HCT116 (cell line): ENCODE results near the gene UROD. TPM values are rescaled to one million over a fixed set of nuclear protein-coding genes. Genes with fewer than 3 reads are reported as not detected.

Experiments
- ATAC-seq: fragments of 200-7000 bp; cut with Tn5 transposase; 2 replicates; pipeline ENCODE4 v1.9.1; 2020; ENCODE audit warnings: mild to moderate bottlenecking, moderate library complexity
- BruUV-seq: library from RNA; stranded (reverse); fragments of 400-500 nt; replicated peaks from 2 replicates; lab custom pipeline; 2021; lab: Mats Ljungman, UMichigan
- CTCF ChIA-PET: fragments of 300-600 bp; sonication (Branson Sonifier 250); formaldehyde crosslinking; loops from one replicate; lab custom pipeline; 2021; ENCODE audit warnings: antibody characterized with exemption; lab: Charles Lee
- POLR2A ChIA-PET: fragments of 300-600, 350-600 bp; sonication (Branson Sonifier 250); formaldehyde crosslinking; loops from one replicate; lab custom pipeline; 2021; ENCODE audit warnings: antibody characterized with exemption; lab: Charles Lee
- RAD21 ChIA-PET, 2 experiments: fragments of 300-600 bp; sonication (Branson Sonifier 250); formaldehyde crosslinking; loops; one replicate each; lab custom pipeline; 2023; ENCODE audit warnings: low total read pairs in 2 of 2; ENCODE audit not compliant: uncharacterized antibody in 2 of 2, unreplicated experiment in 2 of 2, low non-redundant PET in 1 of 2; lab: Charles Lee
- DNase-seq: peaks from one replicate; pipeline ENCODE4 v3.0.0-alpha.2; 2010; ENCODE audit warnings: low read depth, low spot score
- H2AFZ ChIP-seq: fragments of 200-600 bp; shearing (Covaris generic), sonication (generic); 2 replicates; pipeline ENCODE4 v1.6.1; 2017; ENCODE audit warnings: low read depth, mixed run types, mixed read lengths, antibody characterized with exemption, low read length; ENCODE audit not compliant: poor library complexity, severe bottlenecking
- H3K27ac ChIP-seq: 2 replicates; pipeline ENCODE4 v1.5.1; 2012; ENCODE audit warnings: low read depth, low read length
- H3K27me3 ChIP-seq: fragments of 200-600 bp; sonication (generic); 2 replicates; pipeline ENCODE4 v1.6.1; 2016; ENCODE audit warnings: mixed run types, low read length, mixed read lengths; ENCODE audit not compliant: insufficient read depth
- H3K36me3 ChIP-seq, 2 experiments: fragments of 200-500 bp in 1 of 2; fragments of 200-600 bp in 1 of 2; sonication (Bioruptor generic) in 1 of 2; sonication (generic) in 1 of 2; 2 replicates each; pipeline versions ENCODE4 v1.5.1 to v1.6.1; 2014 to 2016; ENCODE audit warnings: low read length in 2 of 2, inconsistent platforms in 1 of 2, mixed read lengths in 1 of 2, mixed run types in 1 of 2; ENCODE audit not compliant: insufficient read depth in 2 of 2, control insufficient read depth in 1 of 2
- H3K4me1 ChIP-seq, 2 experiments: fragments of 200-600 bp in 1 of 2; sonication (generic) in 1 of 2; 2 replicates each; pipeline versions ENCODE4 v1.5.1 to v1.6.1; 2012 to 2017; ENCODE audit warnings: low read length in 2 of 2, inconsistent platforms in 1 of 2, mild to moderate bottlenecking in 1 of 2, mixed read lengths in 1 of 2, mixed run types in 1 of 2, moderate library complexity in 1 of 2; ENCODE audit not compliant: insufficient read depth in 2 of 2, control insufficient read depth in 1 of 2
- H3K4me2 ChIP-seq: fragments of 200-600 bp; sonication (generic); 2 replicates; pipeline ENCODE4 v1.6.1; 2017; ENCODE audit warnings: mixed run types, low read length, mixed read lengths
- H3K4me3 ChIP-seq, 2 experiments: fragments of 200-600 bp in 1 of 2; sonication (generic) in 1 of 2; replicated peaks in 1 of 2; 2 replicates each; pipeline ENCODE4 v1.5.1; 2011 to 2016; ENCODE audit warnings: low read length in 2 of 2, control low read depth in 1 of 2, low read depth in 1 of 2, mild to moderate bottlenecking in 1 of 2, mixed read lengths in 1 of 2, mixed run types in 1 of 2
- H3K79me2 ChIP-seq: fragments of 200-600 bp; sonication (generic); 2 replicates; pipeline ENCODE4 v1.6.1; 2017; ENCODE audit warnings: mild to moderate bottlenecking, mixed run types, low read length, moderate library complexity, mixed read lengths; ENCODE audit not compliant: insufficient read depth
- H3K9ac ChIP-seq: fragments of 200-600 bp; sonication (generic); 2 replicates; pipeline ENCODE4 v1.6.1; 2016; ENCODE audit warnings: low read length, mixed read lengths
- H3K9me2 ChIP-seq: fragments of 200-600 bp; sonication (generic), shearing (Covaris generic); 2 replicates; pipeline ENCODE4 v1.6.1; 2017; ENCODE audit warnings: mixed run types, mild to moderate bottlenecking, moderate library complexity; ENCODE audit not compliant: insufficient read depth
- H3K9me3 ChIP-seq, 2 experiments: fragments of 200-500 bp in 1 of 2; fragments of 200-600 bp in 1 of 2; sonication (Bioruptor generic) in 1 of 2; sonication (generic) in 1 of 2; 2 replicates each; pipeline ENCODE4 v1.6.1; 2014 to 2017; ENCODE audit warnings: low read length in 2 of 2, mixed read lengths in 2 of 2, inconsistent platforms in 1 of 2, low read depth in 1 of 2, mild to moderate bottlenecking in 1 of 2, mixed run types in 1 of 2, moderate library complexity in 1 of 2; ENCODE audit not compliant: control insufficient read depth in 1 of 2, insufficient read depth in 1 of 2
- H4K20me1 ChIP-seq: fragments of 200-600 bp; sonication (generic), shearing (Covaris generic); 2 replicates; pipeline ENCODE4 v1.6.1; 2017; ENCODE audit warnings: mixed run types, mild to moderate bottlenecking, moderate library complexity; ENCODE audit not compliant: insufficient read depth
- ATF3 ChIP-seq: IDR thresholded peaks from 2 replicates; pipeline ENCODE4 v1.6.1; 2012
- CEBPB ChIP-seq: IDR thresholded peaks from 2 replicates; pipeline ENCODE4 v1.6.1; 2012; ENCODE audit warnings: low read depth
- EGR1 ChIP-seq: IDR thresholded peaks from 2 replicates; pipeline ENCODE4 v1.6.1; 2012; ENCODE audit warnings: low read depth
- ELF1 ChIP-seq: IDR thresholded peaks from 2 replicates; pipeline ENCODE4 v1.6.1; 2012; ENCODE audit warnings: low read depth, borderline replicate concordance
- EZH2 ChIP-seq: fragments of 200-600 bp; sonication (generic); IDR thresholded peaks from 2 replicates; pipeline ENCODE4 v1.6.1; 2017; ENCODE audit warnings: antibody characterized with exemption, mixed run types
- EZH2phosphoT487 ChIP-seq: fragments of 200-600 bp; IDR thresholded peaks from 2 replicates; pipeline ENCODE4 v1.6.1; 2018; ENCODE audit warnings: antibody characterized with exemption, borderline replicate concordance
- FOSL1 ChIP-seq: IDR thresholded peaks from 2 replicates; pipeline ENCODE4 v1.6.1; 2012; ENCODE audit warnings: low read depth
- JUND ChIP-seq: IDR thresholded peaks from 2 replicates; pipeline ENCODE4 v1.6.1; 2012
- POLR2A ChIP-seq: IDR thresholded peaks from 2 replicates; pipeline ENCODE4 v1.7.0; 2011; ENCODE audit warnings: borderline replicate concordance; ENCODE audit not compliant: insufficient read depth, insufficient read length; ENCODE audit errors: extremely low read depth
- POLR2AphosphoS5 ChIP-seq: IDR thresholded peaks from 2 replicates; pipeline ENCODE4 v1.6.1; 2011; ENCODE audit warnings: mild to moderate bottlenecking, low read depth, low read length, moderate library complexity
- RAD21 ChIP-seq: IDR thresholded peaks from 2 replicates; pipeline ENCODE4 v1.6.1; 2012; ENCODE audit warnings: low read depth, mild to moderate bottlenecking
- REST ChIP-seq: IDR thresholded peaks from 2 replicates; pipeline ENCODE4 v1.6.1; 2012; ENCODE audit warnings: low read depth
- SIN3A ChIP-seq: IDR thresholded peaks from 2 replicates; pipeline ENCODE4 v1.6.1; 2012; ENCODE audit warnings: low read depth
- SP1 ChIP-seq: IDR thresholded peaks from 2 replicates; pipeline ENCODE4 v1.6.1; 2012; ENCODE audit warnings: low read depth
- SRF ChIP-seq: IDR thresholded peaks from 2 replicates; pipeline ENCODE4 v1.6.1; 2012; ENCODE audit warnings: low read depth
- TCF7L2 ChIP-seq: IDR thresholded peaks from 2 replicates; pipeline ENCODE4 v1.7.0; 2011; ENCODE audit warnings: borderline replicate concordance, inconsistent platforms; ENCODE audit not compliant: insufficient read depth, insufficient read length; ENCODE audit errors: extremely low read depth
- ZFX ChIP-seq: fragments of 450-650 bp; IDR thresholded peaks from 2 replicates; pipeline ENCODE4 v1.6.1; 2017
- intact Hi-C: fragments of 100-400 bp; cut with micrococcal nuclease; formaldehyde crosslinking; loops from 2 replicates; pipeline ENCODE4 v1.10.0; 2022
- total RNA-seq: library from RNA; stranded (reverse); gene quantifications from one replicate; pipeline ENCODE4 v1.2.1, GENCODE V29; 2021; ENCODE audit not compliant: unreplicated experiment
- TF ChIP-seq, protein P1 (sequence below), 3 experiments: fragments of 200-600 bp in 1 of 3; sonication (generic) in 1 of 3; IDR thresholded peaks in 2 of 3; conservative IDR thresholded peaks in 1 of 3; 2 replicates each; pipeline ENCODE4 v1.5.1; 2012 to 2017; ENCODE audit warnings: low read depth in 2 of 3, low read length in 2 of 3, antibody characterized with exemption in 1 of 3, borderline replicate concordance in 1 of 3, control low read depth in 1 of 3, mild to moderate bottlenecking in 1 of 3, mixed read lengths in 1 of 3, mixed run types in 1 of 3, moderate library complexity in 1 of 3; ENCODE audit not compliant: insufficient read depth in 1 of 3
- TF ChIP-seq, protein P2 (sequence below): IDR thresholded peaks from 2 replicates; pipeline ENCODE4 v1.6.1; 2011; ENCODE audit warnings: mild to moderate bottlenecking, low read length, moderate library complexity; ENCODE audit not compliant: insufficient replicate concordance; ENCODE audit errors: extremely low read depth
- TF ChIP-seq, protein P3 (sequence below): IDR thresholded peaks from 2 replicates; pipeline ENCODE4 v1.6.1; 2012

UROD gene
- total RNA-seq, 1 experiment from 2014 or later, result 73.7 TPM

- Histone ChIP-seq H3K79me2 (no peaks in the 10 kb centered on the region), H3K27ac (no peak overlapping the region), H3K36me3 (no peaks in the 10 kb centered on the region), H3K4me2 (no peak overlapping the region), H3K9me3 (no peaks in the 10 kb centered on the region), H2AFZ (no peak overlapping the region), H3K4me3 (no peak overlapping the region), H3K9ac (no peak overlapping the region), H3K4me1 (peaks cover 0 to 5% of the 10 kb centered on the region in 2 experiments; a peak in 1 of 4 replicates), H4K20me1 (no peaks in the 10 kb centered on the region), H3K27me3 (no peaks in the 10 kb centered on the region), H3K9me2 (no peaks in the 10 kb centered on the region)
- ATAC-seq, result peak; percentile 40; the same call in 1 of the 2 replicates
- ChIA-PET RAD21 (no interaction called here), CTCF (no interaction called here), POLR2A (no interaction called here)
- no TSS peak for BruUV-seq
- no peak for TF ChIP-seq TCF7L2
- TF ChIP-seq RAD21, result no peak
- TF ChIP-seq SP1, result no peak
- TF ChIP-seq, protein P1, sequence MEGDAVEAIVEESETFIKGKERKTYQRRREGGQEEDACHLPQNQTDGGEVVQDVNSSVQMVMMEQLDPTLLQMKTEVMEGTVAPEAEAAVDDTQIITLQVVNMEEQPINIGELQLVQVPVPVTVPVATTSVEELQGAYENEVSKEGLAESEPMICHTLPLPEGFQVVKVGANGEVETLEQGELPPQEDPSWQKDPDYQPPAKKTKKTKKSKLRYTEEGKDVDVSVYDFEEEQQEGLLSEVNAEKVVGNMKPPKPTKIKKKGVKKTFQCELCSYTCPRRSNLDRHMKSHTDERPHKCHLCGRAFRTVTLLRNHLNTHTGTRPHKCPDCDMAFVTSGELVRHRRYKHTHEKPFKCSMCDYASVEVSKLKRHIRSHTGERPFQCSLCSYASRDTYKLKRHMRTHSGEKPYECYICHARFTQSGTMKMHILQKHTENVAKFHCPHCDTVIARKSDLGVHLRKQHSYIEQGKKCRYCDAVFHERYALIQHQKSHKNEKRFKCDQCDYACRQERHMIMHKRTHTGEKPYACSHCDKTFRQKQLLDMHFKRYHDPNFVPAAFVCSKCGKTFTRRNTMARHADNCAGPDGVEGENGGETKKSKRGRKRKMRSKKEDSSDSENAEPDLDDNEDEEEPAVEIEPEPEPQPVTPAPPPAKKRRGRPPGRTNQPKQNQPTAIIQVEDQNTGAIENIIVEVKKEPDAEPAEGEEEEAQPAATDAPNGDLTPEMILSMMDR (IDR thresholded peaks at IDR 0.05 in 2 of 3, conservative IDR thresholded peaks at IDR 0.05 in 1 of 3; ENCODE audit: borderline replicate concordance in 1 of 3, insufficient read depth in 1 of 3, low read depth in 2 of 3, low read length in 2 of 3), result no peak
- no peak for TF ChIP-seq EGR1
- TF ChIP-seq REST, result no peak
- TF ChIP-seq ATF3, result no peak
- TF ChIP-seq SIN3A, result no peak
- no peak for TF ChIP-seq POLR2A
- TF ChIP-seq, protein P2, sequence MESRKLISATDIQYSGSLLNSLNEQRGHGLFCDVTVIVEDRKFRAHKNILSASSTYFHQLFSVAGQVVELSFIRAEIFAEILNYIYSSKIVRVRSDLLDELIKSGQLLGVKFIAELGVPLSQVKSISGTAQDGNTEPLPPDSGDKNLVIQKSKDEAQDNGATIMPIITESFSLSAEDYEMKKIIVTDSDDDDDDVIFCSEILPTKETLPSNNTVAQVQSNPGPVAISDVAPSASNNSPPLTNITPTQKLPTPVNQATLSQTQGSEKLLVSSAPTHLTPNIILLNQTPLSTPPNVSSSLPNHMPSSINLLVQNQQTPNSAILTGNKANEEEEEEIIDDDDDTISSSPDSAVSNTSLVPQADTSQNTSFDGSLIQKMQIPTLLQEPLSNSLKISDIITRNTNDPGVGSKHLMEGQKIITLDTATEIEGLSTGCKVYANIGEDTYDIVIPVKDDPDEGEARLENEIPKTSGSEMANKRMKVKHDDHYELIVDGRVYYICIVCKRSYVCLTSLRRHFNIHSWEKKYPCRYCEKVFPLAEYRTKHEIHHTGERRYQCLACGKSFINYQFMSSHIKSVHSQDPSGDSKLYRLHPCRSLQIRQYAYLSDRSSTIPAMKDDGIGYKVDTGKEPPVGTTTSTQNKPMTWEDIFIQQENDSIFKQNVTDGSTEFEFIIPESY, result no peak
- TF ChIP-seq FOSL1, result no peak
- TF ChIP-seq CEBPB, result no peak
- TF ChIP-seq ZFX, result no peak
- no peak for TF ChIP-seq EZH2
- TF ChIP-seq JUND, result no peak
- no peak for TF ChIP-seq EZH2phosphoT487
- TF ChIP-seq, protein P3, sequence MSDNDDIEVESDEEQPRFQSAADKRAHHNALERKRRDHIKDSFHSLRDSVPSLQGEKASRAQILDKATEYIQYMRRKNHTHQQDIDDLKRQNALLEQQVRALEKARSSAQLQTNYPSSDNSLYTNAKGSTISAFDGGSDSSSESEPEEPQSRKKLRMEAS, result no peak
- no peak for TF ChIP-seq POLR2AphosphoS5
- TF ChIP-seq ELF1, result no peak
- no peak for TF ChIP-seq SRF
- intact Hi-C loops, result no loop called here
- no peak for DNase-seq
Observed at GRCh38 chr1:45037456-45037855, 25.4 kb downstream of the UROD start.
